Panc1 (cell line): ENCODE data around the gene TMEM37. TPM values are rescaled to one million over a fixed set of nuclear protein-coding genes. Genes with fewer than 3 reads are reported as not detected.

ENCODE experiments used
- ATAC-seq: fragments of 200-7000 bp; cut with Tn5 transposase; 2 replicates; pipeline ENCODE4 v1.9.1; 2020; ENCODE audit warnings: mild to moderate bottlenecking, moderate library complexity
- BruUV-seq: library from RNA; stranded (reverse); fragments of 400-500 nt; replicated peaks from 2 replicates; lab custom pipeline; 2021; lab: Mats Ljungman, UMichigan
- CTCF ChIA-PET: fragments of 300-600 bp; sonication (Branson Sonifier 250); formaldehyde crosslinking; loops from one replicate; lab custom pipeline; 2022; ENCODE audit warnings: antibody characterized with exemption; lab: Charles Lee
- POLR2A ChIA-PET: fragments of 300-600 bp; sonication (Branson Sonifier 250); formaldehyde crosslinking; loops from one replicate; lab custom pipeline; 2022; ENCODE audit warnings: antibody characterized with exemption; lab: Charles Lee
- DNase-seq: peaks from one replicate; pipeline ENCODE4 v3.0.0-alpha.2; 2010; ENCODE audit warnings: low read depth, low spot score
- H3K27ac ChIP-seq: 2 replicates; pipeline ENCODE4 v1.5.1; 2011; ENCODE audit warnings: mild to moderate bottlenecking, low read length, inconsistent platforms
- H3K27me3 ChIP-seq: fragments of 200-500 bp; sonication (Bioruptor generic); 2 replicates; pipeline ENCODE4 v1.6.0; 2014; ENCODE audit warnings: low read length, inconsistent platforms; ENCODE audit not compliant: control insufficient read depth, insufficient read depth
- H3K36me3 ChIP-seq: fragments of 200-500 bp; sonication (Bioruptor generic); 2 replicates; pipeline ENCODE4 v1.5.1; 2014; ENCODE audit warnings: inconsistent platforms, mild to moderate bottlenecking, low read length, moderate library complexity; ENCODE audit not compliant: control insufficient read depth, insufficient read depth
- H3K4me1 ChIP-seq: 2 replicates; pipeline ENCODE4 v1.5.1; 2011; ENCODE audit warnings: inconsistent platforms, mild to moderate bottlenecking, low read length, moderate library complexity; ENCODE audit not compliant: control insufficient read depth, insufficient read depth
- H3K4me3 ChIP-seq, 2 experiments: 2 replicates each; pipeline ENCODE4 v1.5.1; 2011 to 2012; ENCODE audit warnings: low read depth in 2 of 2, low read length in 2 of 2, mild to moderate bottlenecking in 2 of 2, inconsistent platforms in 1 of 2, moderate library complexity in 1 of 2
- H3K9me3 ChIP-seq: fragments of 200-500 bp; sonication (Bioruptor generic); 2 replicates; pipeline ENCODE4 v1.5.1; 2014; ENCODE audit warnings: low read depth, mild to moderate bottlenecking, inconsistent platforms, low read length, moderate library complexity; ENCODE audit not compliant: control insufficient read depth, insufficient read depth
- POLR2AphosphoS5 ChIP-seq: IDR thresholded peaks from 2 replicates; pipeline ENCODE4 v1.6.1; 2012; ENCODE audit warnings: mild to moderate bottlenecking, low read depth, low read length, moderate library complexity
- SIN3A ChIP-seq: IDR thresholded peaks from 2 replicates; pipeline ENCODE4 v1.6.1; 2012; ENCODE audit warnings: low read depth, mild to moderate bottlenecking, low read length, moderate library complexity, borderline replicate concordance; ENCODE audit not compliant: insufficient read depth
- TCF7L2 ChIP-seq: IDR thresholded peaks from 2 replicates; pipeline ENCODE4 v1.6.1; 2011; ENCODE audit warnings: mild to moderate bottlenecking, low read depth, low read length, inconsistent platforms
- in situ Hi-C: cut with HindIII; loops from 2 replicates; pipeline ENCODE4 v1.10.0; 2016; ENCODE audit warnings: low sequenced_read_pairs, low pct_unique_long_range_greater_than_20kb
- intact Hi-C: fragments of 100-400 bp; cut with micrococcal nuclease; formaldehyde crosslinking; loops from one replicate; pipeline ENCODE4 v1.10.0; 2022; ENCODE audit not compliant: unreplicated experiment
- total RNA-seq: library from RNA; stranded (reverse); gene quantifications from one replicate; pipeline ENCODE4 v1.2.1, GENCODE V29; 2021; ENCODE audit not compliant: unreplicated experiment
- TF ChIP-seq, protein P1 (sequence below): fragments of 450-650 bp; IDR thresholded peaks from 2 replicates; pipeline ENCODE4 v1.5.1; 2017; ENCODE audit warnings: mild to moderate bottlenecking
- TF ChIP-seq, protein P2 (sequence below), 2 experiments: IDR thresholded peaks; 2 replicates each; pipeline ENCODE4 v1.6.1; 2011 to 2012; ENCODE audit warnings: low read depth in 2 of 2, control low read depth in 1 of 2, low read length in 1 of 2, mild to moderate bottlenecking in 1 of 2, moderate library complexity in 1 of 2; ENCODE audit not compliant: insufficient read depth in 1 of 2

Gene TMEM37
- total RNA-seq, 1 experiment from 2014 or later: 0.28 TPM

DNA sequence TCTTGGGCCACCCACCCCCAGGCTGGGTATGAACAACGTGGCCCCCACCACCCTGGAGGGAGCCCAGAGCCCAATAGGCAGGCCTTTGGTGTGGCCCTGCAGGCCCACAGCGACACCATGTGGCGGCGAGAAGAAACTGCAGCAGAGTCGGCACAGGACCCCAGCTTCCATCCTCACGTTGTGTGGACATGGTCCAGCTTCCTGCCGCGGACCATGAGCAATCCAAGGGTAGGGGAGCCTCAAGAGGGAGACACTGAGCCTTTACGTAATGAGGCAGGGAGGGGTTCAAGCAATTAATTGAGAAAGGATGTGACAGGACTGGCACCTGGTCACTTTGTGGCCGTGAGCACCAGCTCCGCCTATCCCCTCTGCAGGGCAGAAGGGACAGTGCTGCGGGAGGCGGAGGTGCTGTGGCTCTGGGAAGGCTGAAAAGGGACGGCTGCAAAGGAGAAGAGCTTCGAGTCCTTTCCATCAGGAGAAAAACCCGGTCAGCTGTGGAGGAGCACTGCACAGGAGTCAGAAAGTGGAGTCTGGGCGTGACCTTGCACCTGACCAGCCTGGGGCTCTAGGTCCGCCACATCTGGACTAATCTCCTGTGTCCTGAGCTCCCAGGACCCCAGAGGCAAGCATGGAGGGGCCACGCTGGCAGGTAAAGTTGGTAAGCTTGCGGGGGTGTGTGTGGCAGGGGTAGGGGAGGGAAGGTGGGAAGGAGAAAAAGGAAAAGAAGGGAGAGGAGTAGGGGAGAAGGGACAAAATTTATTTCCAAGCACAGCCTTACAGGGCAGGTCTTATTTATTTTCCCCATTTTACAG is 44.9 kb downstream of the TMEM37 start:
- DNase-seq (peak; percentile 36), ATAC-seq (peak; percentile 92)
- H3K4me1 ChIP-seq: peaks cover 4% of the 10 kb centered on the region
- no peaks in the 10 kb centered on the region for H3K27me3 ChIP-seq
- intact Hi-C loops (loop anchor here (1.0 kb wide), 1 partner anchor 69 kb away; no protein-coding TSS in a partner anchor), in situ Hi-C loops (no loop called here)
- no TSS peak for BruUV-seq
- H3K9me3 ChIP-seq: no peaks in the 10 kb centered on the region
- POLR2A ChIA-PET: no interaction called here
- H3K4me3 ChIP-seq: peak overlapping the region in 1 of 2 experiments; percentile 0; a peak in 1 of 4 replicates
- CTCF ChIA-PET: interaction anchor here (0.6 to 1.0 kb wide), 6 partner anchors 12 to 148 kb away, joined by 3 to 4 read pairs (median 3); partner anchors contain the start of genes C2orf76 and DBI
- no peak for TF ChIP-seq SIN3A
- TF ChIP-seq, protein P1, sequence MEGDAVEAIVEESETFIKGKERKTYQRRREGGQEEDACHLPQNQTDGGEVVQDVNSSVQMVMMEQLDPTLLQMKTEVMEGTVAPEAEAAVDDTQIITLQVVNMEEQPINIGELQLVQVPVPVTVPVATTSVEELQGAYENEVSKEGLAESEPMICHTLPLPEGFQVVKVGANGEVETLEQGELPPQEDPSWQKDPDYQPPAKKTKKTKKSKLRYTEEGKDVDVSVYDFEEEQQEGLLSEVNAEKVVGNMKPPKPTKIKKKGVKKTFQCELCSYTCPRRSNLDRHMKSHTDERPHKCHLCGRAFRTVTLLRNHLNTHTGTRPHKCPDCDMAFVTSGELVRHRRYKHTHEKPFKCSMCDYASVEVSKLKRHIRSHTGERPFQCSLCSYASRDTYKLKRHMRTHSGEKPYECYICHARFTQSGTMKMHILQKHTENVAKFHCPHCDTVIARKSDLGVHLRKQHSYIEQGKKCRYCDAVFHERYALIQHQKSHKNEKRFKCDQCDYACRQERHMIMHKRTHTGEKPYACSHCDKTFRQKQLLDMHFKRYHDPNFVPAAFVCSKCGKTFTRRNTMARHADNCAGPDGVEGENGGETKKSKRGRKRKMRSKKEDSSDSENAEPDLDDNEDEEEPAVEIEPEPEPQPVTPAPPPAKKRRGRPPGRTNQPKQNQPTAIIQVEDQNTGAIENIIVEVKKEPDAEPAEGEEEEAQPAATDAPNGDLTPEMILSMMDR: peak; percentile 98
- H3K27ac ChIP-seq: no peak overlapping the region
- no peaks in the 10 kb centered on the region for H3K36me3 ChIP-seq

DNA sequence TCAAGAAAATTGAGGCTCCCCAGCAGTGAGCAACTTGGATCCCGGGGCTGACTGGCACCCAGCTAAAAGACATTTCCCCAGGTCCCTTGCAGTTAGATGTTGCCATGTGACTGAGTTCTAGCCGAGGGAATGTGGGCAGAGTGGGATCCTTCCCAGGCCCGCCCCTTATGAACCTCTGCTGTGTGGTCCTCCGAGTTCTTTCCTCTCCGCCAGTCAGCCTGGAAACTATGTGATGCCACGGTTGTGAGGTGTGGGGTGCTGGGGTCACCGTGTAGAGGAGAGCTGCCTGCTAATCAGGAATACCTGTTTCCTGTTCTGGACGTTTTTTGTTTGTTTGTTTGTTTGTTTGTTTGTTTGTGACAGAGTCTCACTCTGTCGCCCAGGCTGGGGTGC is 45.5 kb downstream of the TMEM37 start:
- in situ Hi-C loops: no loop called here
- Histone ChIP-seq H3K27me3 (no peaks in the 10 kb centered on the region), H3K27ac (no peak overlapping the region), H3K9me3 (no peaks in the 10 kb centered on the region), H3K4me1 (peaks cover 4% of the 10 kb centered on the region), H3K4me3 (no peak overlapping the region), H3K36me3 (no peaks in the 10 kb centered on the region)
- no TSS peak for BruUV-seq
- intact Hi-C loops: no loop called here
- TF ChIP-seq POLR2AphosphoS5 (no peak), SIN3A (no peak), TCF7L2 (no peak)
- TF ChIP-seq, protein P2, sequence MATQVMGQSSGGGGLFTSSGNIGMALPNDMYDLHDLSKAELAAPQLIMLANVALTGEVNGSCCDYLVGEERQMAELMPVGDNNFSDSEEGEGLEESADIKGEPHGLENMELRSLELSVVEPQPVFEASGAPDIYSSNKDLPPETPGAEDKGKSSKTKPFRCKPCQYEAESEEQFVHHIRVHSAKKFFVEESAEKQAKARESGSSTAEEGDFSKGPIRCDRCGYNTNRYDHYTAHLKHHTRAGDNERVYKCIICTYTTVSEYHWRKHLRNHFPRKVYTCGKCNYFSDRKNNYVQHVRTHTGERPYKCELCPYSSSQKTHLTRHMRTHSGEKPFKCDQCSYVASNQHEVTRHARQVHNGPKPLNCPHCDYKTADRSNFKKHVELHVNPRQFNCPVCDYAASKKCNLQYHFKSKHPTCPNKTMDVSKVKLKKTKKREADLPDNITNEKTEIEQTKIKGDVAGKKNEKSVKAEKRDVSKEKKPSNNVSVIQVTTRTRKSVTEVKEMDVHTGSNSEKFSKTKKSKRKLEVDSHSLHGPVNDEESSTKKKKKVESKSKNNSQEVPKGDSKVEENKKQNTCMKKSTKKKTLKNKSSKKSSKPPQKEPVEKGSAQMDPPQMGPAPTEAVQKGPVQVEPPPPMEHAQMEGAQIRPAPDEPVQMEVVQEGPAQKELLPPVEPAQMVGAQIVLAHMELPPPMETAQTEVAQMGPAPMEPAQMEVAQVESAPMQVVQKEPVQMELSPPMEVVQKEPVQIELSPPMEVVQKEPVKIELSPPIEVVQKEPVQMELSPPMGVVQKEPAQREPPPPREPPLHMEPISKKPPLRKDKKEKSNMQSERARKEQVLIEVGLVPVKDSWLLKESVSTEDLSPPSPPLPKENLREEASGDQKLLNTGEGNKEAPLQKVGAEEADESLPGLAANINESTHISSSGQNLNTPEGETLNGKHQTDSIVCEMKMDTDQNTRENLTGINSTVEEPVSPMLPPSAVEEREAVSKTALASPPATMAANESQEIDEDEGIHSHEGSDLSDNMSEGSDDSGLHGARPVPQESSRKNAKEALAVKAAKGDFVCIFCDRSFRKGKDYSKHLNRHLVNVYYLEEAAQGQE (IDR thresholded peaks at IDR 0.05; ENCODE audit: insufficient read depth in 1 of 2, low read depth in 2 of 2, low read length in 1 of 2): no peak
- TF ChIP-seq, protein P1: no peak
- ChIA-PET CTCF (interaction anchor here (0.6 to 1.0 kb wide), 5 partner anchors 12 to 1359 kb away, joined by 3 to 6 read pairs (median 3); no protein-coding TSS in a partner anchor), POLR2A (no interaction called here)
- no peak for DNase-seq
- ATAC-seq: no peak
